ENCODE results near the gene LKAAEAR1.

LKAAEAR1 gene

GRCh38 chr20:64078934-64079272 is 5.3 kb downstream of the LKAAEAR1 start:
- DNase-seq (ENCODE audit: low read depth): no peak

- no peak for DNase-seq (ENCODE audit: low read depth)
These were observed 6.2 kb downstream of the LKAAEAR1 start for GRCh38 chr20:64077876-64078551.

- no peak for DNase-seq (ENCODE audit: low read depth)
These were observed 6.7 kb downstream of the LKAAEAR1 start for GRCh38 chr20:64077541-64077875.

- no peak for DNase-seq (ENCODE audit: low read depth)
These were observed 7.1 kb downstream of the LKAAEAR1 start for GRCh38 chr20:64077094-64077493.

GRCh38 chr20:64076061-64076997 is 7.9 kb downstream of the LKAAEAR1 start:
- no peak for DNase-seq (ENCODE audit: low read depth)

- DNase-seq (ENCODE audit: low read depth): no peak
These were observed 8.6 kb downstream of the LKAAEAR1 start for GRCh38 chr20:64075556-64075955.

GRCh38 chr20:64074963-64075362 is 9.2 kb downstream of the LKAAEAR1 start:
- no peak for DNase-seq (ENCODE audit: low read depth)

- DNase-seq (ENCODE audit: low read depth): no peak
These were observed 9.9 kb downstream of the LKAAEAR1 start for GRCh38 chr20:64074184-64074789.

- no peak for DNase-seq (ENCODE audit: low read depth)
These were observed 10.6 kb downstream of the LKAAEAR1 start for GRCh38 chr20:64073476-64074183.

- no peak for DNase-seq (ENCODE audit: low read depth)
These were observed 11.6 kb downstream of the LKAAEAR1 start for GRCh38 chr20:64072498-64073063.

GRCh38 chr20:64071341-64072332 is 12.6 kb downstream of the LKAAEAR1 start:
- DNase-seq (ENCODE audit: low read depth): no peak

GRCh38 chr20:64070244-64070993 is 13.8 kb downstream of the LKAAEAR1 start:
- no peak for DNase-seq (ENCODE audit: low read depth)

- no peak for DNase-seq (ENCODE audit: low read depth)
These were observed 14.5 kb downstream of the LKAAEAR1 start for GRCh38 chr20:64069614-64070243.

GRCh38 chr20:64069209-64069613 is 15.0 kb downstream of the LKAAEAR1 start:
- no peak for DNase-seq (ENCODE audit: low read depth)

GRCh38 chr20:64068386-64069208 is 15.6 kb downstream of the LKAAEAR1 start:
- DNase-seq (ENCODE audit: low read depth): no peak

- no peak for DNase-seq (ENCODE audit: low read depth)
These were observed 16.4 kb downstream of the LKAAEAR1 start for GRCh38 chr20:64067733-64068307.

- DNase-seq (ENCODE audit: low read depth): no peak
These were observed 17.1 kb downstream of the LKAAEAR1 start for GRCh38 chr20:64067005-64067632.

GRCh38 chr20:64065974-64066343 is 18.2 kb downstream of the LKAAEAR1 start:
- DNase-seq (ENCODE audit: low read depth): no peak

Measured in stimulated activated CD8-positive, alpha-beta memory T cell treated with anti-CD3 and anti-CD28 coated beads, Interleukin-15, amount 100 ng/mL, for 1 hour (primary cell).